ENCODE results near the gene EEF1A2.

Gene EEF1A2

GRCh38 chr20:63532449-63532971 is 33.6 kb upstream of the EEF1A2 start:
- no peaks in the 10 kb centered on the region for H4K20me1 ChIP-seq (ENCODE audit: control insufficient read depth, insufficient read depth, low read depth, low read length)
- H3K27ac ChIP-seq (ENCODE audit: low read depth, low read length) = no peak overlapping the region

GRCh38 chr20:63531686-63532448 is 33.0 kb upstream of the EEF1A2 start:
- TF ChIP-seq, protein P1, sequence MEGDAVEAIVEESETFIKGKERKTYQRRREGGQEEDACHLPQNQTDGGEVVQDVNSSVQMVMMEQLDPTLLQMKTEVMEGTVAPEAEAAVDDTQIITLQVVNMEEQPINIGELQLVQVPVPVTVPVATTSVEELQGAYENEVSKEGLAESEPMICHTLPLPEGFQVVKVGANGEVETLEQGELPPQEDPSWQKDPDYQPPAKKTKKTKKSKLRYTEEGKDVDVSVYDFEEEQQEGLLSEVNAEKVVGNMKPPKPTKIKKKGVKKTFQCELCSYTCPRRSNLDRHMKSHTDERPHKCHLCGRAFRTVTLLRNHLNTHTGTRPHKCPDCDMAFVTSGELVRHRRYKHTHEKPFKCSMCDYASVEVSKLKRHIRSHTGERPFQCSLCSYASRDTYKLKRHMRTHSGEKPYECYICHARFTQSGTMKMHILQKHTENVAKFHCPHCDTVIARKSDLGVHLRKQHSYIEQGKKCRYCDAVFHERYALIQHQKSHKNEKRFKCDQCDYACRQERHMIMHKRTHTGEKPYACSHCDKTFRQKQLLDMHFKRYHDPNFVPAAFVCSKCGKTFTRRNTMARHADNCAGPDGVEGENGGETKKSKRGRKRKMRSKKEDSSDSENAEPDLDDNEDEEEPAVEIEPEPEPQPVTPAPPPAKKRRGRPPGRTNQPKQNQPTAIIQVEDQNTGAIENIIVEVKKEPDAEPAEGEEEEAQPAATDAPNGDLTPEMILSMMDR (IDR thresholded peaks at IDR 0.05; ENCODE audit: low read depth, low read length, poor library complexity, severe bottlenecking) = no peak
- TF ChIP-seq EZH2phosphoT487 (IDR thresholded peaks at IDR 0.05; ENCODE audit: borderline replicate concordance, low read length) = no peak
- Histone ChIP-seq H3K27me3 (ENCODE audit: control insufficient read depth, low read length) (peaks cover 20% of the 10 kb centered on the region), H4K20me1 (ENCODE audit: control insufficient read depth, insufficient read depth, low read depth, low read length) (no peaks in the 10 kb centered on the region), H3K4me3 (ENCODE audit: low read length) (no peak overlapping the region), H3F3A (ENCODE audit: control insufficient read depth, insufficient read depth) (peaks cover 3% of the 10 kb centered on the region; the same call in 1 of the 2 replicates), H3K9me3 (ENCODE audit: control insufficient read depth, insufficient read depth, low read length) (no peaks in the 10 kb centered on the region), H3K79me2 (ENCODE audit: control insufficient read depth, low read length) (no peaks in the 10 kb centered on the region), H3K9me2 (replicated peaks; ENCODE audit: control insufficient read depth, low read length) (no peaks in the 10 kb centered on the region), H3K36me3 (ENCODE audit: control insufficient read depth, low read length) (no peaks in the 10 kb centered on the region), H3K4me2 (ENCODE audit: low read length) (no peak overlapping the region), H3K4me1 (ENCODE audit: control insufficient read depth, low read length) (peaks cover 6% of the 10 kb centered on the region), H3K27ac (ENCODE audit: low read depth, low read length) (no peak overlapping the region)

More at GRCh38 chr20:63532449-63532971, 33.6 kb upstream of the EEF1A2 start:
- Histone ChIP-seq H3K36me3 (ENCODE audit: control insufficient read depth, low read length) (no peaks in the 10 kb centered on the region), H3K9me2 (replicated peaks; ENCODE audit: control insufficient read depth, low read length) (no peaks in the 10 kb centered on the region), H3F3A (ENCODE audit: control insufficient read depth, insufficient read depth) (peaks cover 3% of the 10 kb centered on the region; the same call in 1 of the 2 replicates), H3K4me3 (ENCODE audit: low read length) (no peak overlapping the region), H3K4me2 (ENCODE audit: low read length) (no peak overlapping the region), H3K4me1 (ENCODE audit: control insufficient read depth, low read length) (peaks cover 12% of the 10 kb centered on the region), H3K27me3 (ENCODE audit: control insufficient read depth, low read length) (peaks cover 15% of the 10 kb centered on the region), H3K9me3 (ENCODE audit: control insufficient read depth, insufficient read depth, low read length) (no peaks in the 10 kb centered on the region), H3K79me2 (ENCODE audit: control insufficient read depth, low read length) (no peaks in the 10 kb centered on the region)
- TF ChIP-seq, protein P1 (IDR thresholded peaks at IDR 0.05; ENCODE audit: low read depth, low read length, poor library complexity, severe bottlenecking) = no peak
- TF ChIP-seq EZH2phosphoT487 (IDR thresholded peaks at IDR 0.05; ENCODE audit: borderline replicate concordance, low read length) = no peak

DNA sequence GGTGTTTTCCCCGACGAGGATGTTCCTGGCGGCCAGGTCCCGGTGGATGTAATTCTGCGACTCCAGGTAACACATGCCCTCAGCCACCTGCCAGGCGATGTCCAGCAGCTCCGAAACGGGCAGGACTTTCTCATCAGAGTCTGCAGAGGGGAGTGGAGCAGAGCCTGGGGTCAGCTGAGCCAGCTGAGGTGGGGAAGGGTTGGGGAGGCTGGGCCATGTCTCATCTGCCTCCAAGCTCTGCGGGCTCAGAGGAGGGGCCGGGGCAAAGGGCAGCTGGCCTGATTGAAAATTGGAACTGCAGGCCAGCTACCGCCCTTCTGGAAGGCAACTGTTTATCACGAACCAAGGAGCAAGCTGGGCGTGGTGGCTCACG is 31.9 kb upstream of the EEF1A2 start:
- Histone ChIP-seq H3K4me2 (ENCODE audit: low read length) (no peak overlapping the region), H3K27me3 (ENCODE audit: control insufficient read depth, low read length) (peaks cover 20% of the 10 kb centered on the region), H3K36me3 (ENCODE audit: control insufficient read depth, low read length) (no peaks in the 10 kb centered on the region), H4K20me1 (ENCODE audit: control insufficient read depth, insufficient read depth, low read depth, low read length) (no peaks in the 10 kb centered on the region), H3F3A (ENCODE audit: control insufficient read depth, insufficient read depth) (peaks cover 3% of the 10 kb centered on the region; the same call in 1 of the 2 replicates), H3K4me3 (ENCODE audit: low read length) (no peak overlapping the region), H3K4me1 (ENCODE audit: control insufficient read depth, low read length) (peaks cover 3% of the 10 kb centered on the region; the same call in 1 of the 2 replicates), H3K9me2 (replicated peaks; ENCODE audit: control insufficient read depth, low read length) (no peaks in the 10 kb centered on the region), H3K9me3 (ENCODE audit: control insufficient read depth, insufficient read depth, low read length) (no peaks in the 10 kb centered on the region), H3K27ac (ENCODE audit: low read depth, low read length) (no peak overlapping the region), H3K79me2 (ENCODE audit: control insufficient read depth, low read length) (no peaks in the 10 kb centered on the region)
- TF ChIP-seq, protein P1 (IDR thresholded peaks at IDR 0.05; ENCODE audit: low read depth, low read length, poor library complexity, severe bottlenecking) = no peak
- TF ChIP-seq EZH2phosphoT487 (IDR thresholded peaks at IDR 0.05; ENCODE audit: borderline replicate concordance, low read length) = no peak
